Effector memory CD4-positive, alpha-beta T cell (primary cell): ENCODE results near the gene LRRC27.

Experiments
- DNase-seq, 3 donors: peaks; one replicate each; pipeline ENCODE4 v3.0.0-alpha.2; 2020
- H3K27ac ChIP-seq: 2 replicates; pipeline ENCODE4 v1.7.0; 2013; ENCODE audit warnings: mild to moderate bottlenecking, low read length, moderate library complexity; ENCODE audit not compliant: insufficient read depth, poor library complexity, severe bottlenecking
- H3K27me3 ChIP-seq: replicated peaks from 2 replicates; pipeline ENCODE4 v1.7.0; 2013; ENCODE audit warnings: mild to moderate bottlenecking, low read length; ENCODE audit not compliant: insufficient read depth, control insufficient read depth, poor library complexity, severe bottlenecking
- H3K36me3 ChIP-seq: 2 replicates; pipeline ENCODE4 v1.7.0; 2013; ENCODE audit warnings: mild to moderate bottlenecking, low read length, moderate library complexity; ENCODE audit not compliant: control insufficient read depth, insufficient read depth
- H3K4me1 ChIP-seq: 2 replicates; pipeline ENCODE4 v1.7.0; 2013; ENCODE audit warnings: low read length, mild to moderate bottlenecking; ENCODE audit not compliant: control insufficient read depth, insufficient read depth, poor library complexity, severe bottlenecking
- H3K4me3 ChIP-seq: 2 replicates; pipeline ENCODE4 v1.7.0; 2013; ENCODE audit warnings: low read length, low read depth, mild to moderate bottlenecking; ENCODE audit not compliant: insufficient read depth, poor library complexity, severe bottlenecking
- H3K9me3 ChIP-seq: 2 replicates; pipeline ENCODE4 v1.7.0; 2013; ENCODE audit warnings: mild to moderate bottlenecking, low read length, moderate library complexity; ENCODE audit not compliant: control insufficient read depth

LRRC27 gene

GRCh38 chr10:132364594-132364970 lies 32.6 kb downstream of the LRRC27 start:
- peak in 1 of 3 donors; percentile 17 for DNase-seq
- Histone ChIP-seq H3K4me3 (no peak overlapping the region), H3K27ac (no peak overlapping the region), H3K9me3 (no peaks in the 10 kb centered on the region), H3K4me1 (no peaks in the 10 kb centered on the region), H3K27me3 (no peaks in the 10 kb centered on the region), H3K36me3 (no peaks in the 10 kb centered on the region)

GRCh38 chr10:132365102-132365501 lies 33.1 kb downstream of the LRRC27 start:
- no peak overlapping the region for H3K4me3 ChIP-seq
- no peaks in the 10 kb centered on the region for H3K27me3 ChIP-seq
- no peak overlapping the region for H3K27ac ChIP-seq
- H3K36me3 ChIP-seq, result no peaks in the 10 kb centered on the region
- H3K9me3 ChIP-seq, result no peaks in the 10 kb centered on the region
- no peak for DNase-seq
- H3K4me1 ChIP-seq, result no peaks in the 10 kb centered on the region

GRCh38 chr10:132366006-132366405 lies 34.0 kb downstream of the LRRC27 start:
- no peaks in the 10 kb centered on the region for H3K9me3 ChIP-seq
- H3K36me3 ChIP-seq, result no peaks in the 10 kb centered on the region
- DNase-seq, result no peak
- no peak overlapping the region for H3K27ac ChIP-seq
- H3K4me3 ChIP-seq, result no peak overlapping the region
- no peaks in the 10 kb centered on the region for H3K27me3 ChIP-seq
- no peaks in the 10 kb centered on the region for H3K4me1 ChIP-seq

GRCh38 chr10:132366499-132366898 lies 34.5 kb downstream of the LRRC27 start:
- no peaks in the 10 kb centered on the region for H3K9me3 ChIP-seq
- no peak overlapping the region for H3K27ac ChIP-seq
- DNase-seq, result no peak
- no peaks in the 10 kb centered on the region for H3K27me3 ChIP-seq
- no peak overlapping the region for H3K4me3 ChIP-seq
- no peaks in the 10 kb centered on the region for H3K4me1 ChIP-seq
- no peaks in the 10 kb centered on the region for H3K36me3 ChIP-seq

GRCh38 chr10:132368391-132368790 lies 36.4 kb downstream of the LRRC27 start:
- Histone ChIP-seq H3K27ac (no peak overlapping the region), H3K27me3 (no peaks in the 10 kb centered on the region), H3K4me3 (no peak overlapping the region), H3K9me3 (no peaks in the 10 kb centered on the region), H3K4me1 (peaks cover 5% of the 10 kb centered on the region), H3K36me3 (no peaks in the 10 kb centered on the region)
- no peak for DNase-seq

- no peak for DNase-seq
- Histone ChIP-seq H3K27me3 (no peaks in the 10 kb centered on the region), H3K4me1 (peaks cover 5% of the 10 kb centered on the region), H3K36me3 (no peaks in the 10 kb centered on the region), H3K27ac (no peak overlapping the region), H3K9me3 (no peaks in the 10 kb centered on the region), H3K4me3 (no peak overlapping the region)
These were observed 37.1 kb downstream of the LRRC27 start for GRCh38 chr10:132368881-132369635.

GRCh38 chr10:132369636-132370185 lies 37.7 kb downstream of the LRRC27 start:
- Histone ChIP-seq H3K36me3 (no peaks in the 10 kb centered on the region), H3K27me3 (no peaks in the 10 kb centered on the region), H3K9me3 (no peaks in the 10 kb centered on the region), H3K27ac (no peak overlapping the region), H3K4me1 (peaks cover 5% of the 10 kb centered on the region), H3K4me3 (no peak overlapping the region)
- DNase-seq, result no peak

- peaks cover 5% of the 10 kb centered on the region for H3K4me1 ChIP-seq
- no peak for DNase-seq
- no peak overlapping the region for H3K4me3 ChIP-seq
- no peaks in the 10 kb centered on the region for H3K36me3 ChIP-seq
- no peak overlapping the region for H3K27ac ChIP-seq
- H3K27me3 ChIP-seq, result no peaks in the 10 kb centered on the region
- no peaks in the 10 kb centered on the region for H3K9me3 ChIP-seq
These were observed 38.7 kb downstream of the LRRC27 start for GRCh38 chr10:132370426-132371340.

GRCh38 chr10:132371641-132372081 lies 39.7 kb downstream of the LRRC27 start:
- Histone ChIP-seq H3K9me3 (no peaks in the 10 kb centered on the region), H3K4me3 (no peak overlapping the region), H3K4me1 (peaks cover 5% of the 10 kb centered on the region), H3K36me3 (no peaks in the 10 kb centered on the region), H3K27me3 (no peaks in the 10 kb centered on the region), H3K27ac (no peak overlapping the region)
- no peak for DNase-seq
